ENCODE results near the gene FAM3D.

FAM3D gene

DNA sequence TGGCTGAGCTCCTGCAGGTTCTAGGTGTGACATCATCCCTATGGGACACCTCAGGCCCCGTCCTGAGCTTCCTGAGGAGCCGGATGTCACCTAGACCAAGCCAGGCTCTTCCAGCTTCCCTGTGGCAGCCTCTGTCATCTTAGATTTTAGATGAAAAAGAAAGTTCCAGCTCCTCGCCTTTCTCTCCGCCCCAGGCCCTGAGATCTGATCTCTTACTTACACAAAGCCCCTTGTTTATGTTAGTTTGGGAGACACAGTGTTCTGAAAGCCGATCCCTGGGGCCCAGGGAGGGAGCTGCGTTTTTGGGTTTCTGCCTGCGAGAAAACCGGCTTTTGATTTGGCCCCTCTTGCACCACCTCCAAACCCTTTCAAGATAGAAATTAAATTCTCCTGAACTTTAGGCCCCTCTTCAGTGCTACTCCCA lies 49.2 kb downstream of the FAM3D start:
- TF ChIP-seq, protein P1, sequence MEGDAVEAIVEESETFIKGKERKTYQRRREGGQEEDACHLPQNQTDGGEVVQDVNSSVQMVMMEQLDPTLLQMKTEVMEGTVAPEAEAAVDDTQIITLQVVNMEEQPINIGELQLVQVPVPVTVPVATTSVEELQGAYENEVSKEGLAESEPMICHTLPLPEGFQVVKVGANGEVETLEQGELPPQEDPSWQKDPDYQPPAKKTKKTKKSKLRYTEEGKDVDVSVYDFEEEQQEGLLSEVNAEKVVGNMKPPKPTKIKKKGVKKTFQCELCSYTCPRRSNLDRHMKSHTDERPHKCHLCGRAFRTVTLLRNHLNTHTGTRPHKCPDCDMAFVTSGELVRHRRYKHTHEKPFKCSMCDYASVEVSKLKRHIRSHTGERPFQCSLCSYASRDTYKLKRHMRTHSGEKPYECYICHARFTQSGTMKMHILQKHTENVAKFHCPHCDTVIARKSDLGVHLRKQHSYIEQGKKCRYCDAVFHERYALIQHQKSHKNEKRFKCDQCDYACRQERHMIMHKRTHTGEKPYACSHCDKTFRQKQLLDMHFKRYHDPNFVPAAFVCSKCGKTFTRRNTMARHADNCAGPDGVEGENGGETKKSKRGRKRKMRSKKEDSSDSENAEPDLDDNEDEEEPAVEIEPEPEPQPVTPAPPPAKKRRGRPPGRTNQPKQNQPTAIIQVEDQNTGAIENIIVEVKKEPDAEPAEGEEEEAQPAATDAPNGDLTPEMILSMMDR (IDR thresholded peaks at IDR 0.05; ENCODE audit: low read depth, low read length): no peak
- no peaks in the 10 kb centered on the region for H3K36me3 ChIP-seq
- H3K4me1 ChIP-seq: no peaks in the 10 kb centered on the region
- H3K27me3 ChIP-seq: no peaks in the 10 kb centered on the region
- no peaks in the 10 kb centered on the region for H3K9me3 ChIP-seq
- H3K4me3 ChIP-seq (ENCODE audit: low read depth, low read length): no peak overlapping the region
- no peak for DNase-seq

DNA sequence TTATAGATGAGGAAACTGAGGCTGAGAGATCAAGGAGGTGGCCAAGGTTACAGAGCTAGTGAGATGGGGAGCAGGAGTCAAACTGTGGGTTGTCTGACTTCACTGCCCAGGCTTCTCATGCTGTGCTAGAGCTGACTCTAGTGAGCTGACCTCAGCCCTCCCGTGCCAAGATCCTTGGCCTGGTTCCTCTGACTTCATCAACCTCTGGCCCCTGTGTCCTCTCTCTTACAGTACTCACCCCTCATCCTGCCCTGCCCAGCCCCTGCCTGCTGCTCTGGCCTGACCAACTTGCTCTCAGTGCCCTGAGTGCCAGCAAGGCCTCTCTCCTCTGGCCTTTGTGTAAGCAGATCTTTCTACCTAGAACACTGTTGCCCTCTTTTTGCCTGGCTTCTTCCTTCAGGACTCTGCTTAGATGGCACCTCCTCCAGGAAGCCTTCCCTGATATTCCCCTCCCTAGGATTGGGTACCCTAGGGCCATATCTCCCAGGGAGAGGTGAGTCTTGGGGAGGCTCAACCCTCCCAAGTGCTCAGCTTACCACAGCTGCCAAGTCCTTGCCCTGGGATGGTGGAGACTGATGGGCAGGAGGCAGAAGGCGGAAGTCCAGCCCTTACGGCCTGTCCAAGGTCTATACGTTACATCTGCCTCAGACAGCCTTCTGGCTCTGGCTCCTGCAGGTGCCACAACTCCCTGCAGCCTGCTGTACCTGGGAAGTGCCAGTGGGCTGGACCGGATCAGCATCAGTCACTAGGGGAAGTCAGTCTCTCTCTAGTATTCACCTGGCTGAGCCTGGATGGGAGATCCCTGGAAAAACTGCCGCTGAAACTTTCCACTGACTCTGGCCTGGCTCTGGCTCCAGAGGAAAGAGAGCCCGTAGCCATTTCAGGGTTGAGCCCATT lies 53.1 kb downstream of the FAM3D start:
- Histone ChIP-seq H3K9me3 (no peaks in the 10 kb centered on the region), H3K4me1 (no peaks in the 10 kb centered on the region), H3K27me3 (no peaks in the 10 kb centered on the region), H3K4me3 (ENCODE audit: low read depth, low read length) (no peak overlapping the region), H3K36me3 (no peaks in the 10 kb centered on the region)
- DNase-seq: no peak
- TF ChIP-seq, protein P1 (IDR thresholded peaks at IDR 0.05; ENCODE audit: low read depth, low read length): no peak

DNA sequence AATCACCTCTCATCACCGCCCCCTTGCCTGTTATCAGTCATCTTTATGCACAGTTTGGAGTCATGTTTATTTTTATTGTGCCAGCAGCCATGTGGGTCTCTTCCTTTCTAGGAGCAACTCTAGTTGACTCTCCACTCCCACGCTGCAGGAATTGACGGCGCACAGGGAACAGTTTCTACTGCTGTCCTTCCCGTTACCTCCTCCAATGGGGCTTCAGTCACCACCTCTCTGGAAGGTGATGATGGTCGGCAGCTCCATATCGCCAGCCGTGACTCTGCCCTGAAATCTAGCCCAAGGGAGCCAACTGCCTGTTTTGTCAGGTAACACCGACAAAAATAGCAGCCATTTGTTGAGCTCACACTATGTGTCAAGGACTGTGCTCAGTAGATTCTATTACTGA lies 53.7 kb downstream of the FAM3D start:
- Histone ChIP-seq H3K4me1 (no peaks in the 10 kb centered on the region), H3K36me3 (no peaks in the 10 kb centered on the region), H3K9me3 (no peaks in the 10 kb centered on the region), H3K4me3 (ENCODE audit: low read depth, low read length) (no peak overlapping the region), H3K27me3 (no peaks in the 10 kb centered on the region)
- TF ChIP-seq, protein P1 (IDR thresholded peaks at IDR 0.05; ENCODE audit: low read depth, low read length): no peak
- DNase-seq: no peak

DNA sequence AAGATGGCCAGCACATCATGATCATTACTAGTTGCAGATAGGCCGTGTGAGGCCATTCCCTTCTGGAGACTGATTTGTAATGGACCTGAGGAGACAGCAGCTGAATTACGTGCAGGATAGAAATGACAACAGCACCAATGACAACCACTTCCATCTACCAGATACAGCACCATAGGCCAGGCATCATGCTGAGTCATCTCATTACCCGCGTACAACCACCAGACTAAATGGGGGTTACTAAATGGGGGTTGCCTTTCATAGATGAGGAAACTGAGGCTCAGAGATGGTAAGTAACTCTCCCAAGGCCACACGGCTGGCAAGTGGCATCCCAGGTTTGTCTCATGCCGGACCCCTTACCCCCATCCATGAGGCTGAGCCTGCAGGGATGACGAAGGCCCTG lies 56.6 kb downstream of the FAM3D start:
- H3K36me3 ChIP-seq: no peaks in the 10 kb centered on the region
- TF ChIP-seq, protein P1 (IDR thresholded peaks at IDR 0.05; ENCODE audit: low read depth, low read length): no peak
- no peak for DNase-seq
- H3K27me3 ChIP-seq: no peaks in the 10 kb centered on the region
- H3K9me3 ChIP-seq: no peaks in the 10 kb centered on the region
- H3K4me1 ChIP-seq: no peaks in the 10 kb centered on the region
- no peak overlapping the region for H3K4me3 ChIP-seq (ENCODE audit: low read depth, low read length)

DNA sequence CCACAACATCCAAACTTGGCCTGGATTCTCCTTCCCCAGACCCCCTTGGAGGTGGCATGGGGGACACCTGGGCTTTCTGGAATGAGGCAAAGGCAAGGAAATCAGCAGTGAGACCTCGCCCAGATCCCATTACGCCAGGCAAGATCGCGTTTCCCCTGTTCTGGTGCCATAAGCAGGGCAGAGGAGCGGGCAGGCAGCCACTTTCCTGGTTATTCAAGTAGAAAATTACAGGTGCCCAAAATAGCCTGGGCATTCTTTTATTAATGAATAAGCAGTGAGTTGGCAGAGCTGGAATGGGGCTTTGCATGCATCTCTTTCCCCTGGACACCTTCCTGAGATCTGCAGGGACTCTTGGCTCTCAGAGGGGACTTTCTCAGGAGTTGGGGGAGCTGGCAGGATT lies 57.9 kb downstream of the FAM3D start:
- TF ChIP-seq, protein P1 (IDR thresholded peaks at IDR 0.05; ENCODE audit: low read depth, low read length): no peak
- Histone ChIP-seq H3K36me3 (no peaks in the 10 kb centered on the region), H3K9me3 (no peaks in the 10 kb centered on the region), H3K27me3 (no peaks in the 10 kb centered on the region), H3K4me3 (ENCODE audit: low read depth, low read length) (no peak overlapping the region), H3K4me1 (no peaks in the 10 kb centered on the region)
- DNase-seq: no peak

DNA sequence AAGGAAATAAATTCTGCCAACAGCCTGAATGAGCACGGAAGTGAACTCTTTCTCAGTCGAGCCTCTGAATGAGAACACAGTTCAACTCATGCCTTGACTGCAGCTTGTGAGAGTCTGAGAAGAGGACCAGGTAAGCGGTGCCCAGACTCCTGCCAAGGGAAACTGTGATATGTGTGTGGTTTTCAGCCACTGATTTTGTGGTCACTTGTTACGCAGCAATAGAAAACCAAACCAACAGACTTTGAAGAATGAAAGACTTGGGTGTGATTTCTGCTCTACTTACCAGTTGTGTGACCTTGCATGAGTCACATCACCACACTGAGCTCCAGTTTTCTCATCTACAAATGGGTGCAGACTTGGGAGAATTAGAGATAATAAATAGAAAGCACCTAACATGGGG lies 58.8 kb downstream of the FAM3D start:
- H3K4me3 ChIP-seq (ENCODE audit: low read depth, low read length): no peak overlapping the region
- no peak for DNase-seq
- TF ChIP-seq, protein P1 (IDR thresholded peaks at IDR 0.05; ENCODE audit: low read depth, low read length): no peak

More for the DNA sequence above, 58.8 kb downstream of the FAM3D start:
- H3K27me3 ChIP-seq: no peaks in the 10 kb centered on the region
- no peaks in the 10 kb centered on the region for H3K36me3 ChIP-seq
- no peaks in the 10 kb centered on the region for H3K4me1 ChIP-seq
- no peaks in the 10 kb centered on the region for H3K9me3 ChIP-seq
